AG08396 (cell line): ENCODE measurements around the gene DLGAP1.
"Not testable (repeated sequence)": the region's sequence is repeated elsewhere in the genome, so short reads cannot be mapped to it uniquely, and the experiment has no call there.

Experiments used
- DNase-seq: peaks from one replicate; pipeline ENCODE4 v3.0.0; 2012; ENCODE audit warnings: low spot score, mixed read lengths

The DLGAP1 gene

DNA sequence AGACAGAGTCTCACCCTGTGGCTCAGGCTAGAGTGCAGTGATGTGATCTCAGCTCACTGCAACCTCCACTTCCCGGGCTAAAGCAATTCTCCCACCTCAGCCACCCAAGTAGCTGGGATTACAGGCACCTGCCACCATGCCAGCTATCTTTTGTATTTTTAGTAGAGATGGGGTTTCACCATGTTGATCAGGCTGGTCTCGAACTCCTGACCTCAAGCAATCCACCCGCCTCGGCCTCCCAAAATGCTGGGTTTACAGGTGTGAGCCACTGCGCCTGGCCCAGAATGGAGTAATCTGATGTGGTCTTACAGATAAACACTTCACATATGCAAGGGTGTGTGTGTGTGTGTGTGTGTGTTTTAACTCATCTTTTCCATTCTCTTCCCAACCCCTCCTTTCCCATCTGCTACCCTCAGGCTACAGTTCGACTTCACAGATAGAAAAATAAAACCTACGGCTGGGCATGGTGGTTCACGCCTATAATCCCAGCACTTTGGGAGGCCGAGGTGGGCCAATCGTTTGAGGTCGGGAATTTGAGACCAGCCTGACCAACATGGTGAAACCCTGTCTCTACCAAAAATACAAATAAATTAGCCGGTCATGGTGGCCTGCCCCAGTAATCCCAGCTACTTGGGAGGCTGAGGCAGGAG lies 853.9 kb downstream of the DLGAP1 start:
- DNase-seq = not testable (repeated sequence)

GRCh38 chr18:3599861-3600260 lies 855.2 kb downstream of the DLGAP1 start:
- DNase-seq = no peak

- DNase-seq = no peak
These were observed 855.9 kb downstream of the DLGAP1 start for GRCh38 chr18:3599195-3599594.

DNA sequence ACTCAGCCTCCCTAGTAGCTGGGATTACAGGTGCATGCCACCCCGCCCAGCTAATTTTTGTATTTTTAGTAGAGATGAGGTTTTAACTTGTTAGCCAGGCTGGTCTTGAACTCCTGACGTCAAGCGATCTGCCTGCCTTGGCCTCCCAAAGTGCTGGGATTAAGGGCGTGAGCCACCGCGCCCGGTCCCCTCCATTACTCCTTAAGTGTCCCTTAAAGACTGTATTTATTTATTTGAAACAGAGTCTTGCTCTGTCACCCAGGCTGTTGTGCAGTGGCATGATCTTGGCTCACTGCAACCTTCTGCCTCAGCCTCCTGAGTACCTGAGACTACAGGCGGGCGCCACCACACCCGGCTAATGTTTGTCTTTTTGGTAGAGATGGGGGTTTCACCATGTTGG lies 856.5 kb downstream of the DLGAP1 start:
- no peak for DNase-seq

GRCh38 chr18:3597409-3598357 lies 857.4 kb downstream of the DLGAP1 start:
- no peak for DNase-seq

DNA sequence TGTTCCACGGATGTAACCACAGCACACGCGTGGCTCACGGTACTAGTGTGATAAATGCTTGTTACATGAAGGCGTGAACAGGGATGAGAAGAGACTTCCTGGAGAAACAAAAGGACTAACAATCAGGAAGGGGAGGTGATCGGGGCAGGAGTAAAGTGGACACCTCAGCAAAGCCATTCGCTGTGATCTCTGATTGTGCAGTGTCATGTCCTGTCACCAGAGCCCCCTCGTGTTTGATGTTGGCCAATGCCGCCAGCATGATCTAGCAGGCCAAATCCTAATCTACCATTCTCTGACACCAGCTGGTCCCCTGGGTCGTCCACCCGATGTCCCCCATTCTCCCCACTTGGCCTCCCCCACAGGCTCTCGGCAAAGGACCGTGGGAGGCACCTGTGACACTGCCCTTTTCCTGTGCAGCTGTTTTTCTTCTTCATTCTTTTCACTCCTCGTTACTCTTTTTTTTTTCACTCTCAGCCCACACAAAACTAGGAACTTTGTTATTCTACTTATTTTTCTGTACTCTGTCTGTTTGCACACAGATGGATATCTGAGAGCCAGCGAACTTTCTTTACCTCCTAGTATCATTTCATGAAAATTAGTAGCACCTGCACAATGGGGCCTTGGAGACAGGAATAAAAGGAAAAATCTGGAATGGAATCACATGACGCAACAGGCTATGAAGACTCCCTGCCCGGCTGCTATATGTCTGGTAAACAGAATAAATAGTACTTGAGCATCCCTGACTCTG lies 858.3 kb downstream of the DLGAP1 start:
- no peak for DNase-seq

DNA sequence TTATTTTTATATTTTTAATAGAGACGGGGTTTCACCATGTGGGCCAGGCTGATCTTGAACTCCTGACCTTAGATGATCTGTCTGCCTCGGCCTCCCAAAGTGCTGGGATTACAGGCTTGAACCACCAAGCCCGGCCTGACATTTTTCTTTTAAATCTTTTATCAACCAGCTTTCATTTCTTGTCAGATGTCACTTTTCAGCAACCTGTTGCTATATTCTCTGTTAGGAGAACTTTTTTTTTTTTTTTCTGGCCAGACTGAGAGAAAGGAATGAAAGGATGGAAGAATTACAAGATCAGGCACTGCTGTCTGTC lies 858.8 kb downstream of the DLGAP1 start:
- DNase-seq = no peak

DNA sequence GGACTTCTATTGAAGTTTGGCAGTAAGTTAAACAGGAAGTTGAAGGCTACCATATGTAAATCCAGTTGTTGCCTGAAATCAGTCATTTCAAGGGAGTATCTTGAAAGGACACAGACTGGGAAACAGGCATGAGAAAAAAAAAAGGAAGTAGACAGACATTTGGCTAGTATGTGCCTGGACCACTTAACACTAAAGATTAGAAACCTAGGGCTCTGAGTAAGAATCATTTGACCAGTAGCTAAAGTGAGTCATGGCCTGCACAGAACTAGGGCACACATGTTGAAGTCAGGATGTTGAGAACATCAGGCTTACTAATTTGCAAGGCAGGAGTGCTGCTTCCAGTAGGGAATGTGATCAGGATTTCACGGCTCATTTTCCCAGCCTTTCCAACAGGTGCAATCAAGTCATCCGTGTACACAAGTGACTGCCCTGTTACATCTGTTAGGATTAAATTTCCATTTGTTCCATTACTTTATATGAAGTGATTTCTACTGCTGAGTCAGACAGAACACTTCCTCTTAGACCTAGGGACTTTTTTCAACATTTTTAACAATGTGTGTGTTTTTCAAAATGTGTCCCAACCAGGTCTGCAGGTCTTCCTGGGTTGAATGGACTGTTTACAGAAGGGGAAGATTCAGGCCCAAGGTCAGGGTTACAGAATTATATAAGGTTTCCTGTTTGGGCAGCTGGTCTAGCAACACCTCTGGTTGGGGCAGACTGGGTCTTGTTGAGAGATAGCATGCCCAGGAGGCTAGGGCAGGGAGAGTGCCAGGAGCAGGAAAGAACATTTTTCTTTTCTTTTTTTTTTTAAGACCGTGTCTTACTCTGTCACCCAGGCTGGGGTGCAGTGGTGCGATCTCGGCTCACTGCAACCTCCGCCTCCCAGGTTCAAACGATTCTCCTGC lies 859.5 kb downstream of the DLGAP1 start:
- DNase-seq = no peak

DNA sequence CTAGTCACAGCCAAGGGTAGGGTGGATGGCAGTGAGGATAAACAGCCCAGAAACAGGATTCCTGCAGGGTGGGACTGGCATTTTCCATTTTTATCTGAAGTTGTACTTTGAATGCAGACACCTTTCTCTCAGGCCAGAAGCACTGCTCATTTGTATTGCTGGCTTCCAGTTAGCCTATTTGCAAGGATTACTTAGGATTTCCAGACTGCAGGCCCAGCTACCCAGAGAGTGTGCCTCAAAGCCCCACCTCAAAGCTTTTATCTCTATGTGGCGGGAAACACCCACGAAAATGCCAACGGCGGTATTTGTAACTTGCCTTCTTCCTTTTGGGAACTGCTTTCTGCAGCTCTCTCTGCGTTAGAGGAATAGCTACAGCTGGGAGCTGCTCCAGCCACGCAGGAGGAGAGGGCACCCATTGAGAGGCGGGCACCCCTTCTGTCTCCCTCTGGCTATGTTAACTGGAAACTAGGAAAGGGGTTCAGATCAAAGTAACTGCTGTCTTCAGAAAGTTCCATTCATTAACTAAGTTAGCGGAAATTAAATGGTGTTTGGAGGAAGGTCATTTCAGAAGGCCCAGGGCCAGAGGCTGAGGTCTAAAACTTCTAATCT lies 860.2 kb downstream of the DLGAP1 start:
- no peak for DNase-seq

DNA sequence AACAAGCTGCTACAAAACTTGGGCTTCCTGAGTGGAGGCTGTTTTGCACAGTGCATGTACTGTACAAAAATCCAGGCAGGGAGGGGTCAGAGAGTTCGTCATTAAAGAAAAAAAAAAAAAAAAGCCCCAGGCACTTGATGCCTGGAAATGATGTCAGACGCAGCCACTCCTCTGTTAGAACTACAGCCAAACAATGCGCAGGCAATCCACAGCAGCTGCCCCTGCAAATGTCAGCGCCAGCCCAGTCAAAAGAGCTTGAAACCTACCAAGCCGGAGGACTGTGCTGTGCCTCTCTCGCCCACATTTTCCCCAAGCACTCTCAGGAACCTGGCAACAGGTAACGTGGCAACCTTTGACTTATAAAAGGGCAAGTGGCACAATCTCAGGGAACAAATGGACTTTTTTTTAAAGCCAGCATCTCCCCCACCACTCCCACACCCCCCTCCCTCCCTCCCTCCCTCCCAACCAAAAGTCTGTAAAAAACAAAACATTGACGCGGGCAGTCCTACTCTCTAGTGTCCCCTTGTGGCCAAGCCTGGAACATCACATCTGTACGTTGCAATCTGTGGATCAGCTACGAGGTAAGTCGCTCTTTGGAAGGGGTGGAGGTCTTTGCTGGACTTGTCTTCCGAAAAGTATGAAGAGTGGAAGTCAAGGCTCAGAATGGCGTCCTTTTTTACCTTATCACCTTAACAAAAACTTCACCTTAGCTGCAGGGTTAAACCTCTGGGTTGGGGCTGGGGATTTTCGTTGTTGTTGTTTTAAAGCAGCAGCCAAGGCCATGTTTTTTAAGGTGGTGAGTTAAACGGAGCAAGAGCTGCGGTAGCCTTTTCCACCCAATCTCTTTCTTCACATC lies 861.0 kb downstream of the DLGAP1 start:
- DNase-seq = peak; percentile 79

DNA sequence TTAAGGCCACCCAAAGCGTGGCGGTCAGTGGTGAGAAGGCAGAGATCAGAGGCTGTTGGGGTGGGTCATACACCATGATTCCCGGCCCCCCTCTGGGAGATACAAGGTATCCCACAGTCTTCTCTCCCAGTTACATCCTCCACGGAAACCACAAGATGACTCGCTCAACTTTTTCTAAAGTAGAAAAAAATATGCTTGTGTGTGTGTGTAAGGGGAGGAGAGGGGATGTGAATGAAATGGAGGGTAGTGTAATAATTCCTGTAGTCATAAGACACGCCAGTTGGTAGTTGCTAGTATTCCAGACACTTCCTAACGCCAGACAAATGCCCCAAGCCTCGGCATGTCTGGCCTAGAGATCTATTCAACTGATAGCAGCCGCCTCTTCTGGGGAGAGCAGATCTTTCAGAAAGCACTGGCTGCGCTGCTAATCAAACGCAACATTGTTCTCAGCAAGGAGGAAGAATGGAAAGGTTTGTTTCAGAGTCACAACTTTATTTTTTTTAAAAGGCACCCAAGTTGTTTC lies 861.7 kb downstream of the DLGAP1 start:
- DNase-seq = no peak

- DNase-seq = no peak
These were observed 862.2 kb downstream of the DLGAP1 start for GRCh38 chr18:3592864-3593263.

DNA sequence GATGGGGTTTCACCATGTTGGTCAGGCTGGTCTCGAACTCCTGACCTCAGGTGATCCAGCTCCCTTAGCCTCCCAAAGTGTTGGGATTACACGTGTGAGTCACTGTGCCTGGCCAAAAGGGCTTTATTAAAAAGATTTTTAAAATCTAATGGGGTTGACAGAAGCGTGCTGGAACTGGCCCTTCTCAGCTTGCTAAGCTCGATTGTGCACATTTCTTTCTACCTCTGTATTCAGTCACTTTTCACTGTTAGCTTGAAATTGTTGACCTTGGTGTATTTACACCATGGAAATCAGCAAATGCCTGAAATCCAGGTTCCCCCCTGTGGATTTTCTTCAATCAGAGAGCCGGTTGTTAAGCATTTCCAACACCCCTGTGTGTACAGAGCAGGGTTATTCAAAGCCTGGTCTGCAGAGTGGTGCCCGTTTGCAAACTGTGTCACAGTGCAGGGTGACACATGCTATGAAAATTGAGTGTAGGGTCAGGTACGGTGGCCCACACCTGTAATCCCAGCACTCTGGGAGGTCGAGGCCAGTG lies 864.9 kb downstream of the DLGAP1 start:
- no peak for DNase-seq

GRCh38 chr18:3585656-3586509 lies 869.2 kb downstream of the DLGAP1 start:
- peak; percentile 58 for DNase-seq

DNA sequence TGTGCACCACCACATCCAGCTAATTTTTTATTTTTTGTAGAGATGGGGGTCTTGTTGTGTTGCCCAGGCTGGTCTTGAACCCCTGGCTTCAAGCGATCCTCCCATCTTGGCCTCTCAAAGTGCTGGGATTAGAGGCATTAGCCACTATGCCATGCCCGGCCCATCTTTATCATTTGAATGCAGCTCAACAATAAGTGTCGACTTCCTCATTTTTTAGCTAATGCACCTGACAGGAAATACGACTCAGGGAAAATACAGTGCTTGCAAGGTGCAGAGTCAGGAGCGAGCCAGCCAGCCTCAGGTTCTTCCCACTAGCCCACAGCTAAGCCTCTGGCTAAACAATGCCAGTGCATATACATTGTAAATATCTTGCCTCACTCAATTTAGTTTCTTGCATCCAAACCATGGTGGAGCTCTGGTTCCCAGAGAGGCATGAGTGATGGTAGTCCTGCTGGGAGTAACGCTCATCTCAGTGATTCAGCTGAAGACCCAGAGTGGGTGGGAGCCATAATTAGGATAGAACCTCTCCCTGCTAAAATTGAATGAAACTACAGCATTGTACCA lies 870.1 kb downstream of the DLGAP1 start:
- DNase-seq = no peak

- DNase-seq = no peak
These were observed 870.7 kb downstream of the DLGAP1 start for GRCh38 chr18:3584266-3584861.

GRCh38 chr18:3583873-3584247 lies 871.2 kb downstream of the DLGAP1 start:
- no peak for DNase-seq
